SU-DHL-6 (cell line): ENCODE measurements around the gene SURF2.

Source experiments
- H2AFZ ChIP-seq: fragments of 200-600 bp; sonication (generic); 2 replicates; pipeline ENCODE4 v1.6.1; 2014; ENCODE audit warnings: low read depth, mild to moderate bottlenecking, moderate library complexity, mixed read lengths, antibody characterized with exemption, low read length; ENCODE audit not compliant: severe bottlenecking
- H3F3A ChIP-seq: fragments of 200-600 bp; shearing (Covaris generic); 2 replicates; pipeline ENCODE4 v1.6.0; 2016; ENCODE audit warnings: antibody characterized with exemption, mild to moderate bottlenecking; ENCODE audit not compliant: insufficient read depth
- H3K27ac ChIP-seq: fragments of 200-600 bp; sonication (generic); 2 replicates; pipeline ENCODE4 v1.5.1; 2016; ENCODE audit warnings: low read depth, mild to moderate bottlenecking, low read length, moderate library complexity, mixed read lengths
- H3K27me3 ChIP-seq: fragments of 200-600 bp; sonication (generic), shearing (Covaris generic); 2 replicates; pipeline ENCODE4 v1.6.0; 2014; ENCODE audit warnings: mild to moderate bottlenecking, low read length
- H3K36me3 ChIP-seq: fragments of 200-600 bp; sonication (generic); 2 replicates; pipeline ENCODE4 v1.6.1; 2014; ENCODE audit warnings: mild to moderate bottlenecking, low read length, mixed read lengths
- H3K4me2 ChIP-seq: fragments of 300-600, 200-600 bp; shearing (Covaris generic), sonication (generic); 2 replicates; pipeline ENCODE4 v1.6.0; 2014; ENCODE audit warnings: low read length, low read depth, mild to moderate bottlenecking; ENCODE audit not compliant: poor library complexity, severe bottlenecking
- H3K4me3 ChIP-seq: fragments of 200-600 bp; sonication (generic); 2 replicates; pipeline ENCODE4 v1.5.1; 2014; ENCODE audit warnings: antibody characterized with exemption, low read length, mild to moderate bottlenecking, mixed read lengths; ENCODE audit not compliant: insufficient read depth, poor library complexity, severe bottlenecking
- H3K79me2 ChIP-seq: fragments of 200-600 bp; sonication (generic); 2 replicates; pipeline ENCODE4 v1.6.1; 2014; ENCODE audit warnings: mild to moderate bottlenecking, low read length, moderate library complexity; ENCODE audit not compliant: insufficient read depth
- H3K9ac ChIP-seq: fragments of 200-600 bp; sonication (generic); 2 replicates; pipeline ENCODE4 v1.7.0; 2014; ENCODE audit warnings: mild to moderate bottlenecking, low read length
- H3K9me2 ChIP-seq: fragments of 200-600 bp; sonication (generic); replicated peaks from 2 replicates; pipeline ENCODE4 v1.6.1; 2014; ENCODE audit warnings: low read length; ENCODE audit not compliant: insufficient read depth
- H3K9me3 ChIP-seq: fragments of 200-600 bp; sonication (generic); 2 replicates; pipeline ENCODE4 v1.6.1; 2014; ENCODE audit warnings: low read length, mixed read lengths; ENCODE audit not compliant: insufficient read depth
- H4K20me1 ChIP-seq: fragments of 200-600 bp; sonication (generic); 2 replicates; pipeline ENCODE4 v1.6.1; 2014; ENCODE audit warnings: low read depth, mild to moderate bottlenecking, antibody characterized with exemption, low read length, moderate library complexity, mixed read lengths
- EZH2phosphoT487 ChIP-seq: fragments of 200-600 bp; sonication (generic), shearing (Covaris generic); conservative IDR thresholded peaks from 2 replicates; pipeline ENCODE4 v1.6.1; 2018; ENCODE audit warnings: mild to moderate bottlenecking, antibody characterized with exemption, low read length, moderate library complexity, mixed read lengths
- TF ChIP-seq, protein P1 (sequence below): fragments of 200-600 bp; sonication (generic); IDR thresholded peaks from one replicate; pipeline ENCODE4 v1.5.1; 2017; ENCODE audit warnings: antibody characterized with exemption, mild to moderate bottlenecking, low read length, moderate library complexity; ENCODE audit not compliant: insufficient read depth, poor library complexity, severe bottlenecking

The SURF2 gene

DNA sequence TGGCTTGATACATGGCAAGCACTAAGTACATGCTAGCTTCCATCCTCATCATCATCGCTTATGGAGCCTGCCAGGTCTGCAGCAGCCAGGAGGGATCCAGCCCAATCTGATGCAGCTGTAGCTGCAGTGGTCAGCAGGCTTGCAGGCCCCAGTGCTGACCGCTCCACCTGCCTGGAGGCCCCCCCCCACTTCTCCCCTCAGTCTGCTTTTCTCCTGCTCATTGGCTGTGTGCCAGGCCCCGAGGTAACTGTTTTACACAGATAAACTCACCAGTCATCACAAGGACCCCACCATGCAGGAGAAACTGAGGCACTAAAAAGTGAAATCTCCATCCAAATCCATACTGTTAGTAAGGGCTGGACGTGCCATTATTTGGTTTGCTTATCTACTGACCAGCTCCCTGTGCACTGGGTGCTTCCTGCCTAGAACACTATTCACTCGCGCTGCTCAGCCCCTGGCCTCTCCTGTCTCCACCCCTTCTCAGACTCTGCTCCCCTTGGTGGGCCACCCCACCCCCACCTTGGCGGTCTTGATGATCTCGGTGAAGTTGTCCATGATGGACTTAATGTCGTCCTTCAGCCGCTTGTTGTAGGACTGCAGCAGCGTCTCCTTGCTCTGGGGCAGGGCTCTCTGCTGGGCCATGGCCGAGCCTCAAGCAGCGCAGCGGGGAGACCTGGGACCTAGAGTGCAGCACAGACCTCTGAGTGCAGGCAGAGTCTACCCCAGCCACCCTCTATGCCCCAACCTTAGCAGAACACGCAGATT, 10.1 kb upstream of the SURF2 start:
- Histone ChIP-seq H3K27me3 (no peaks in the 10 kb centered on the region), H3K4me2 (peak overlapping the region; percentile 63), H4K20me1 (no peaks in the 10 kb centered on the region; the same call in 1 of the 2 replicates), H3F3A (peaks cover 28% of the 10 kb centered on the region), H3K9me2 (no peaks in the 10 kb centered on the region), H3K9me3 (no peaks in the 10 kb centered on the region), H3K4me3 (peak overlapping the region; percentile 99), H3K27ac (no peak overlapping the region), H2AFZ (no peak overlapping the region), H3K79me2 (peaks cover 40% of the 10 kb centered on the region), H3K36me3 (peaks cover 27% of the 10 kb centered on the region), H3K9ac (peak overlapping the region; percentile 100)
- TF ChIP-seq EZH2phosphoT487 = no peak

DNA sequence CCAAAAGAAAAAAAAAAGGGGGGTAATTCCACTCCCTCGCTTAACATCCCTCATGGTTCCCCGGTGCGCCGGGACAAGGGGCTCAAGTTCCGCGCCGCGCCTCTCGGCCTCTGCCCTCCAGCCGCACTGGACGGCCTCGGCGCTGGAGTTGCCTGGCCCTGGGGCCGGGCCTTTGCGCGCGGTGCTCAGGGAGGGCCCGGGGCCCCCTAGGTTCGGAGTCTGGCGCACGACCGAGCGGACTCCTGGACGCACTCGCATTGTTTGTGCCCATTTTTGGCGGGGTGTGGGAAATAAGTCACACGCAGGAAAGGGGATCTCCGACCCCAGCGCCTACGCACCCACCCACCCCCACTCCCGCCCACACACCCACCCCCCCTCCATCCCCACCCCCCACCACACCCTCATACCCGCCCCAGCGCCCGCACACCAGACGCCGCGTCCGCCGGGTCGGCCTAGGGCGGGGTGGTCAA, 8.8 kb upstream of the SURF2 start:
- Histone ChIP-seq H3K4me3 (peak overlapping the region; percentile 99), H3K9me2 (no peaks in the 10 kb centered on the region), H3K27me3 (no peaks in the 10 kb centered on the region), H3K36me3 (peaks cover 34% of the 10 kb centered on the region), H3K9ac (peak overlapping the region; percentile 100), H3K4me2 (peak overlapping the region; percentile 63), H3F3A (peaks cover 42% of the 10 kb centered on the region), H3K9me3 (no peaks in the 10 kb centered on the region), H3K79me2 (peaks cover 40% of the 10 kb centered on the region), H4K20me1 (no peaks in the 10 kb centered on the region; the same call in 1 of the 2 replicates), H3K27ac (peak overlapping the region; percentile 92), H2AFZ (no peak overlapping the region)
- TF ChIP-seq, protein P1, sequence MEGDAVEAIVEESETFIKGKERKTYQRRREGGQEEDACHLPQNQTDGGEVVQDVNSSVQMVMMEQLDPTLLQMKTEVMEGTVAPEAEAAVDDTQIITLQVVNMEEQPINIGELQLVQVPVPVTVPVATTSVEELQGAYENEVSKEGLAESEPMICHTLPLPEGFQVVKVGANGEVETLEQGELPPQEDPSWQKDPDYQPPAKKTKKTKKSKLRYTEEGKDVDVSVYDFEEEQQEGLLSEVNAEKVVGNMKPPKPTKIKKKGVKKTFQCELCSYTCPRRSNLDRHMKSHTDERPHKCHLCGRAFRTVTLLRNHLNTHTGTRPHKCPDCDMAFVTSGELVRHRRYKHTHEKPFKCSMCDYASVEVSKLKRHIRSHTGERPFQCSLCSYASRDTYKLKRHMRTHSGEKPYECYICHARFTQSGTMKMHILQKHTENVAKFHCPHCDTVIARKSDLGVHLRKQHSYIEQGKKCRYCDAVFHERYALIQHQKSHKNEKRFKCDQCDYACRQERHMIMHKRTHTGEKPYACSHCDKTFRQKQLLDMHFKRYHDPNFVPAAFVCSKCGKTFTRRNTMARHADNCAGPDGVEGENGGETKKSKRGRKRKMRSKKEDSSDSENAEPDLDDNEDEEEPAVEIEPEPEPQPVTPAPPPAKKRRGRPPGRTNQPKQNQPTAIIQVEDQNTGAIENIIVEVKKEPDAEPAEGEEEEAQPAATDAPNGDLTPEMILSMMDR = no peak
- TF ChIP-seq EZH2phosphoT487 = no peak

- peaks cover 40% of the 10 kb centered on the region for H3K79me2 ChIP-seq
Observed at GRCh38 chr9:133347985-133348717, 8.2 kb upstream of the SURF2 start, which contains the start of the genes MED22 and RPL7A. MED22 (minus strand) TSS chr9:133348131; CDS start chr9:133346662, 1,469 bp downstream. RPL7A (plus strand) TSS chr9:133348218; CDS start chr9:133348244, 26 bp downstream.

More at GRCh38 chr9:133347985-133348717, 8.2 kb upstream of the SURF2 start, which contains the start of the genes MED22 and RPL7A:
- Histone ChIP-seq H3K4me3 (peak within 1 kb of the TSS; percentile 99), H2AFZ (no peak within 1 kb of the TSS), H3K9me3 (no peaks in the 10 kb centered on the region), H3K9ac (peak within 1 kb of the TSS; percentile 100), H4K20me1 (no peaks in the 10 kb centered on the region; the same call in 1 of the 2 replicates), H3K27me3 (no peaks in the 10 kb centered on the region), H3K27ac (peak within 1 kb of the TSS; percentile 92), H3K4me2 (peak within 1 kb of the TSS; percentile 77), H3K9me2 (no peaks in the 10 kb centered on the region), H3F3A (peaks cover 48% of the 10 kb centered on the region), H3K36me3 (peaks cover 35% of the 10 kb centered on the region)
- TF ChIP-seq EZH2phosphoT487 = no peak
- TF ChIP-seq, protein P1 = no peak
